ENCODE results near the gene ANO10. TPM values are rescaled to one million over a fixed set of nuclear protein-coding genes. Genes with fewer than 3 reads are reported as not detected.

The ANO10 gene
- total RNA-seq, 3 donors from 2014 or later = 27.4 to 31.8 (median 28.5) TPM

DNA sequence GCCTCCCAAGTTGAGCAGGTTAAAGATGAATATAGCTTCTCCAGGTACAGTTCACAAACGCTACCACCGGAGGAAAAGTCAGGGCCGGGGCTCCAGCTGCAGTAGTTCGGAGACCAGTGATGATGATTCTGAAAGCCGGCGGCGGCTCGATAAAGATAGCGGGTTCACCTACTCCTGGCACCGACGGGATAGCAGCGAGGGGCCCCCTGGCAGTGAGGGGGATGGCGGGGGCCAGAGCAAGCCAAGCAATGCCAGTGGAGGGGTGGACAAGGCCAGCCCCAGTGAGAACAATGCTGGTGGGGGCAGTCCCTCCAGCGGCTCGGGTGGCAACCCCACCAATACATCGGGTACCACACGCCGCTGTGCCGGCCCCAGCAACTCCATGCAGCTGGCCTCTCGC is 274.0 kb downstream of the ANO10 start:
- Histone ChIP-seq H3K36me3 (peaks cover 8% of the 10 kb centered on the region), H3K27me3 (no peaks in the 10 kb centered on the region), H3K9me3 (peaks cover 3 to 12% of the 10 kb centered on the region in 2 donors), H3K4me1 (no peaks in the 10 kb centered on the region), H3K27ac (no peak overlapping the region), H3K4me3 (no peak overlapping the region)
- TF ChIP-seq, protein P1, sequence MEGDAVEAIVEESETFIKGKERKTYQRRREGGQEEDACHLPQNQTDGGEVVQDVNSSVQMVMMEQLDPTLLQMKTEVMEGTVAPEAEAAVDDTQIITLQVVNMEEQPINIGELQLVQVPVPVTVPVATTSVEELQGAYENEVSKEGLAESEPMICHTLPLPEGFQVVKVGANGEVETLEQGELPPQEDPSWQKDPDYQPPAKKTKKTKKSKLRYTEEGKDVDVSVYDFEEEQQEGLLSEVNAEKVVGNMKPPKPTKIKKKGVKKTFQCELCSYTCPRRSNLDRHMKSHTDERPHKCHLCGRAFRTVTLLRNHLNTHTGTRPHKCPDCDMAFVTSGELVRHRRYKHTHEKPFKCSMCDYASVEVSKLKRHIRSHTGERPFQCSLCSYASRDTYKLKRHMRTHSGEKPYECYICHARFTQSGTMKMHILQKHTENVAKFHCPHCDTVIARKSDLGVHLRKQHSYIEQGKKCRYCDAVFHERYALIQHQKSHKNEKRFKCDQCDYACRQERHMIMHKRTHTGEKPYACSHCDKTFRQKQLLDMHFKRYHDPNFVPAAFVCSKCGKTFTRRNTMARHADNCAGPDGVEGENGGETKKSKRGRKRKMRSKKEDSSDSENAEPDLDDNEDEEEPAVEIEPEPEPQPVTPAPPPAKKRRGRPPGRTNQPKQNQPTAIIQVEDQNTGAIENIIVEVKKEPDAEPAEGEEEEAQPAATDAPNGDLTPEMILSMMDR (IDR thresholded peaks at IDR 0.05) = no peak
- TF ChIP-seq POLR2A (IDR thresholded peaks at IDR 0.05) = no peak
- TF ChIP-seq POLR2AphosphoS5 (IDR thresholded peaks at IDR 0.05) = no peak
- DNase-seq (ENCODE audit: low spot score in 2 of 2) = no peak
- intact Hi-C loops (cut with DNase I; ENCODE audit: low total_unique reads) = no loop called here

DNA sequence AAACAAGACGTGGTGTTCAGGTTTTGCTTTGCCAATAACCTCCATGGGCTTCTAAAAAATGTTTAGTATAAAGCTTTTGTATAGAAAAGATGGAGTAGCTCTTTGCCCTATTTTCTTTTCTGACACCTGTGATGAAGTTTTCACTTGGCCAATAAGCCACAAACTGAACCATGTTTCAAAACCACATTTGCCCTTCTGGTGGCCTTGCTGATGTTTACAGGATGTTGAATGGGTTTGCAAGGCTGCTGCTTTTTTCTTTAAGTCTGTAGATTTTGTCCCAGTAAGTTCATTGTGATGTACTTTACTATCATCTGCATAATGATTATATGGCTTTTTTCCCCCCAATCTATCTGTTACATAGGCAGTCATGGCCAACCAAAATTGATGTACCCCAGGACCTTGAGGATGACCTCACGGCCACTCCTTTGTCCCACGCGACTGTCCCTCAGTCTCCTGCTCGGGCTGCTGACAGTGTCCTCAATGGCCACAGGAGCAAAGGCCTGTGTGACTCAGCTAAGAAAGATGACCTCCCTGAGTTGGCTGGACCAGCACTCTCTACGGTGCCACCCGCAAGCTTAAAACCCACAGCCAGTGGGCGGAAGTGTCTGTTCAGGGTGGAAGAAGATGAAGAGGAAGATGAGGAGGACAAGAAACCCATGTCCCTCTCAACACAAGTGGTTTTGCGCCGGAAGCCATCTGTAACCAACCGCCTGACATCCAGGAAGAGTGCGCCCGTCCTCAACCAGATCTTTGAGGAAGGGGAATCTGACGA is 274.6 kb downstream of the ANO10 start:
- DNase-seq (ENCODE audit: low spot score in 2 of 2) = no peak
- H3K4me1 ChIP-seq = no peaks in the 10 kb centered on the region
- H3K27me3 ChIP-seq = no peaks in the 10 kb centered on the region
- H3K27ac ChIP-seq = no peak overlapping the region
- intact Hi-C loops (cut with DNase I; ENCODE audit: low total_unique reads) = no loop called here
- no peak overlapping the region for H3K4me3 ChIP-seq
- TF ChIP-seq, protein P1 (IDR thresholded peaks at IDR 0.05) = no peak
- TF ChIP-seq POLR2A (IDR thresholded peaks at IDR 0.05) = no peak
- no peak for TF ChIP-seq POLR2AphosphoS5 (IDR thresholded peaks at IDR 0.05)
- H3K9me3 ChIP-seq = peaks cover 3 to 6% of the 10 kb centered on the region in 2 donors
- peaks cover 8% of the 10 kb centered on the region for H3K36me3 ChIP-seq

DNA sequence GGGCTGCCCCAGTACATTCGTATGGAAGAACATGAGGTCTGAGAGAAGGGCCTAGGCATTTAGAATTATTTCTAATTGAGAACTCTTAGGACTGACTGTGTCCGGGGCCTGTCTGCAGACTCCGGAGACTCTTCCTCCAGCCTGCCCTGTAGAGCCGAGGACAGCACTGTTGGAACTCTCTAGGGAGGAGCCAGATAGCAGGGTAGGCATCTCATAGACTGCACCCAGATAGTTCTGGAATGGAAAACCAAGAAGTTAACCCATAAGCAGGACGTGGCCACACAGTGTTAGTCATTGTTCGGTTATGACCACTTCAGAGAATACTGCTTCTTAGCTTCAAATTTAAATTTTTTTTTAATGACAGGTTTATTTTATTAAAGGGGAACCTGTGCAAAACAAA is 275.9 kb downstream of the ANO10 start:
- H3K27ac ChIP-seq = no peak overlapping the region
- no peak overlapping the region for H3K4me3 ChIP-seq
- no peaks in the 10 kb centered on the region for H3K9me3 ChIP-seq
- H3K27me3 ChIP-seq = no peaks in the 10 kb centered on the region
- intact Hi-C loops (cut with DNase I; ENCODE audit: low total_unique reads) = no loop called here
- H3K36me3 ChIP-seq = peaks cover 8% of the 10 kb centered on the region
- DNase-seq (ENCODE audit: low spot score in 2 of 2) = no peak
- no peaks in the 10 kb centered on the region for H3K4me1 ChIP-seq
- TF ChIP-seq, protein P1 (IDR thresholded peaks at IDR 0.05) = no peak
- TF ChIP-seq POLR2AphosphoS5 (IDR thresholded peaks at IDR 0.05) = no peak
- no peak for TF ChIP-seq POLR2A (IDR thresholded peaks at IDR 0.05)

DNA sequence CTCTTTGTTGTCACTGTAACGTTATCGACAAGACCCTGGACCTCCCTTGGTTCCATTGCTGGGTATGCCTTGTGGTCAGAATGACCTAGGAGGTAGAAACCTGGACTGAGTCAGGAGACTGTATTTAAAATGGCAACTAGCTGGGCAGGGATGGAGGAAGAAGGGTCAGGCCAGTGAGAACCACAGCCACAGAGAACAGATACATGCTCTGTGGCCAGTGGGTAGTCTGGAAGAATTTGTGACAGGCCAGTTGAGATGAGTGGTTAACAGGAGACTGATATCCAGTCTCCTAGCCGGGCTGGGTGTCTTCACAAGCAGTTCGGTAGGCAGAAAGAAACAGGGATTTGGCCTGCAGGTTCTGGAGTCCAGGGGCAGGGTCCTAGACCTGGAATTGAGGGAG is 276.6 kb downstream of the ANO10 start:
- no peak overlapping the region for H3K27ac ChIP-seq
- peaks cover 8% of the 10 kb centered on the region for H3K36me3 ChIP-seq
- H3K27me3 ChIP-seq = no peaks in the 10 kb centered on the region
- no peak overlapping the region for H3K4me3 ChIP-seq
- intact Hi-C loops (cut with DNase I; ENCODE audit: low total_unique reads) = no loop called here
- H3K9me3 ChIP-seq = no peaks in the 10 kb centered on the region
- DNase-seq (ENCODE audit: low spot score in 2 of 2) = no peak
- H3K4me1 ChIP-seq = no peaks in the 10 kb centered on the region
- TF ChIP-seq, protein P1 (IDR thresholded peaks at IDR 0.05) = no peak
- TF ChIP-seq POLR2AphosphoS5 (IDR thresholded peaks at IDR 0.05) (no peak), POLR2A (IDR thresholded peaks at IDR 0.05) (no peak)

DNA sequence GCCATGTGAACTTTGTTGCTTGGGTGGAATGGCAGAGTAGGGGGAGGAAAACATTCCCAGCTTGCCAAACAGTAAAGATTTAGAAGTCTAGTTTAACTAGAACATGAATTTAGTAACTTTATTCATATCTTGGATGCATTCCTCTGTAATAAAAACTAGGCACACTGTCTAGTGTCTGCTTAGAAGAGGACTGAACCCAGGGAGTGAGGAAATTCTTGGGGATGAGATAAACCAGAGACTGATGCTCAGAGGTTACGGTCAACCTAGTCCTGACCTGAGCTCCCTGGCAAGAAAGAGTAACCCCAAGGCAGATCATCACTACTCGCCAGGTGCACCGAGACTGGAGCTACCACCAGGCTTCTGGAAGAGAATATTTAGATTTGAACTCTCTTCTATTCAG is 277.3 kb downstream of the ANO10 start:
- intact Hi-C loops (cut with DNase I; ENCODE audit: low total_unique reads) = no loop called here
- peaks cover 0 to under 1% of the 10 kb centered on the region in 2 donors for H3K9me3 ChIP-seq
- no peak overlapping the region for H3K4me3 ChIP-seq
- no peak for TF ChIP-seq POLR2A (IDR thresholded peaks at IDR 0.05)
- DNase-seq (ENCODE audit: low spot score in 2 of 2) = no peak
- H3K27ac ChIP-seq = no peak overlapping the region
- H3K4me1 ChIP-seq = no peaks in the 10 kb centered on the region
- H3K36me3 ChIP-seq = peaks cover 7% of the 10 kb centered on the region
- no peaks in the 10 kb centered on the region for H3K27me3 ChIP-seq
